CD4-positive, alpha-beta T cell treated with Interferon alpha-2 for 1 hour (primary cell): ENCODE data around the gene TBC1D8.
A peak's percentile ranks its signal among the peaks of the same experiment; 100 is the strongest.
"Not testable (repeated sequence)": the region's sequence is repeated elsewhere in the genome, so short reads cannot be mapped to it uniquely, and the experiment has no call there.

Experiments used
- DNase-seq, 2 donors: peaks; one replicate each; pipeline ENCODE4 v3.0.0-alpha.2; 2020 to 2022

The TBC1D8 gene

DNA sequence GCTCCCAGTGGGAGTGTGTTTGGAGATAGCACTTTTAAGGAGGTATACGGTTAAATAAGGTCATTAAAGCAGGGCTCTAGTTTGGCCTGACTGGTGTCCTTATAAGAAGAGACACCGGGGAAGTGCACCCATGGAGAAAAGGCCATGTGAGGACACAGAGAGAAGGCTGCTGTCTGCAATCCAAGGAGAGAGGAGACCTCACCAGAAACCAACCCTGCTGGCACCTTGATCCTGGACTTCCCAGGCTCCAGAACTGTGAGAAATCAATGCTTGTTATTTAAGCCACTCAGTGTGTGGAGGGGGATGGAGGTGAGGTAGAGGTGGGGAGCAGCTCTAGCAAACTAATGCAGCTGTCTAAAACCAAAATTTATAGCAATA lies 87.1 kb downstream of the TBC1D8 start:
- no peak for DNase-seq

DNA sequence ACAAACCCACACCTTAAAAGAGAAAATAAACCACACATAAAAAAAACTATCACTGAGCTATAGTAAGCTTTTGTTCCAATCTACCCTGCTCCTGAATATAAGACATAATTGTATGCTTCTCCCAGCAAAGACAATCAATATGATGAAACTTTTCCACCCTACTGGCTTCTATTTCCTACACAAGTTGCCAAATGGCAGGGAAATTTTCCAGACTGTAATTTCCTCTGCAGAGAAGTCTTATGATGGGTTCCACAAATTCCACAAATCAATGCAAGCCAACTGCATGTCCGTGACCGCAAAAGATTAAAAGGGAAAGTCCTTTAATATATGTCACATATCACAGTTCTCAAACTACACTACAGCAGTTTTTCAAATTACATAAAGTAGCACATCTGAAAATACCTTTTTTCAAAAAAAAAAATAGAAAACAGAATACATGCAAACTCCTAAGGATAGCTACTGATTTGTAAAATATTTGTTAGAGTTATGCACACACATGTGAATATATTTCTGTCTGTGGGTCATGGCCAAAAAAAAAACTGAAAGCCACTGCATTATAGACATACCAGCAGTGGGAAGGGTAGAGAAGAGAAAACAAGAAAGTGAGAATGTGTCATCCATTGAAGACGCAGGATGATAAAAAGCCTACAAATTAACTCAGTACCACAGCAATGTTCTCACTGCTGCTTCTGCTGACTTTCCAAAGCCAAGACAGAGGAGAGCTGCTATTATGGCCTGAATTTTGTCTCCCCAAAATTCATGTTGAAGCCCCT lies 87.6 kb downstream of the TBC1D8 start:
- no peak for DNase-seq

DNA sequence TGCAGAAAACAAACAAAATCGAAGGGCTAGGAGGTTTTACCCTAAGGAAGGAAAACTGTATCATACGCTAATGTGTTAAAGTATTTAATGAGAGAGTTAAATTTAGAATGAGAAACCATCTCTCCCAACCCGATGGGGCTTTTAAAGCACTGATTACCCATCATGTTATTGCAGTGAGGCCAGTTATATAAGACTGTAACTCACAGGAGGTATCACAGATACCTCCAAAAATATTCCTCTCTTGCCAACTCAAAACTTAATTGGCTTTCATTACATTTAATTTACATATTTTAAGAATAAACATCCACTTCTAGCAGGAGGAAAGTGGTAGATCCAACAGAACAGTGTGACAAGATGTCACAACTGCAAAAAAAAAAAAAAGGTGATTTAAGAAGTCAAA lies 92.8 kb downstream of the TBC1D8 start:
- no peak for DNase-seq

DNA sequence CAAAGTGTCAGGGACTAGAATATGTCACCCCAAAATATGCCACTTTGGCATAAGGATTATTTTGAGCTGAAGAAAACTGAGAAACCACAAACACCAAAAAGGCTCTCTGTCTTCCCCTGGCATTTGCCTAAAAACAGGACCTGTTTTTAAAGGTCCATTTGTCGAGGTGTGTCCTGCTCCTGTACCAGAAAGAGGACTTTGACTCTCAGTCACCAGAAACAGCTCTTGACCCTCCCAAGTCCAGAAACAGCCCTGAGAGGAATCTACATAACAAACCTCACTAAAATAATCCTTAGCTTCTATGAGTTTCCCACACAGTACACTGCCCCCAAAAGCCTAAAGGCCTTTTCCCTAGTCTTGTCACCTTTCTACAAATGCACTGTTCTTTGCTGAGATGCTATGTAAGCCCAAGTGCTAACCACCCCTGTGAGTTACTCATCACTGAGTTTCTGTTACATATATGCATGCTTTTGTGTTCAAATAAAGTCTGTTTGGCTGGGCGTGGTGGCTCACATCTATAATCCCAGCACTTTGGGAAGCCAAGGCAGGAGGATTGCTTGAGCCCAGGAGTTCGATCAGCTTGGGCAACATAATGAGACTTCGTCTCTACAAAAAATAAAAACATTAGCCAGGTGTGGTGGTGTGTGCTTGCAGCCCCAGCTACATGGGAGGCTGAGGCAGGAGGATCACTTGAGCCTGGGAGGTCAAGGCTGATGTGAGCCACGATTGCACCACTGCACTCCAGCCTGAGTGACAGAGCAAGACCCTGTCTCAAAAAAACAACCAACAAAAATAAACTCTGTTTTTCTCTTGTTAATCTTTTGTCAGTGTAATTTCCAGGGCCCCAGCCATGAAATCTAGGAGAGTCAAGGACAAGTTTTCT lies 93.9 kb downstream of the TBC1D8 start:
- no peak for DNase-seq

DNA sequence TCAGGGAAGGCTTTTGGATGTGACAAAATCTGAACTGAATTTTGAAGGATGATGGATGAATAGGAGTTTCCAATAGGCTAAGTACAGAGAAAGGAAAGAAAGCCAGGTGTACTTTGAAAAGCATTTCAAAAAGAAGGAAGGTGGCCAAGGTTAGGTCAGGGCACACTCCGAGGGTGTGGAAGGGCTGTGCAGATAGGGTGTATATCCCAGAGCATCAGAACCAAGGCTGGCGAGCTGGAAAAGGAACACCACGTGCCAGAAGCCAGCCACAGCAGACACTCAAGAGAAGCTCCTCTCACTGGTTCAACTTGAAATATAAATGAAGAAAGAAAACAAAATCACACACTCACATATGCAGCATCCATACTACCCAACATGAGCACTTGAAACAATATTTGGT lies 98.1 kb downstream of the TBC1D8 start:
- DNase-seq, result no peak

DNA sequence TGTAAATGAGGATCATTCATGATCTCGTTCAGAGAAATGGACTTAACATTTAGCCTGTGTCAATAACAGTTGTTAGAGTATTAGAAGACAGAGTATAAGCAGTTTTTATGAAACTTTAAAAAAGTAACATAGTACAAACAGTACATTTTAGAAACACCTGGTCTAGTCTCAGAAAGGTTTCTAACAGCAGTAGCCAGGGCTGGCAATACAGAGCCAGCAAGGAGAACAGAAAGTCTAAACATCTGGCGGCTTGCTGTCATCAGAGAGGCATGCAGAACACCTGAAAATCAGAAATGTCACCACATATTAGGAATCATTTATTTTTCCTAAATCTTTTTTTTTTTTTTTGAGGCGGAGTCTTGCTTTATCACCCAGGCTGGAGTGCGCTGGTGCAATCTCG lies 99.0 kb downstream of the TBC1D8 start:
- no peak for DNase-seq

DNA sequence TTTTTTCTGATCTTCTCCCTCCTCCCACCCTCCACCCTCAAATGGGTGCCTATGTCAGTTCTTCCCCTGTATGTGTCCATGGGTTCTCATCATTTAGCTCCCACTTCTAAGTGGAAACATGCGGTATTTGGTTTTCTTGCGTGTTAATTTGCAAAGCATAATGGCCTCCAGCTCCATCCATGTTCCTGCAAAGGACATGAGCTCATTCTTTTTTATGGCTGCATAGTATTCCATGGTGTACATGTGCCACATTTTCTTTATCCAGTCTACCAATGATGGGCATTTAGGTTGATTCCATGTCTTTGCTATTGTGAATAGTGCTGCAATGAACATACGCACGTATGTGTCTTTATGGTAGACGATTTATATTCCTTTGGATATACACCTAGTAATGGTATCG lies 100.3 kb downstream of the TBC1D8 start:
- DNase-seq, result not testable (repeated sequence)

GRCh38 chr2:101048756-101049155 lies 102.4 kb downstream of the TBC1D8 start:
- no peak for DNase-seq

GRCh38 chr2:101047774-101048173 lies 103.4 kb downstream of the TBC1D8 start:
- DNase-seq, result no peak

- no peak for DNase-seq
Observed at GRCh38 chr2:101047075-101047766, 104.0 kb downstream of the TBC1D8 start.

DNA sequence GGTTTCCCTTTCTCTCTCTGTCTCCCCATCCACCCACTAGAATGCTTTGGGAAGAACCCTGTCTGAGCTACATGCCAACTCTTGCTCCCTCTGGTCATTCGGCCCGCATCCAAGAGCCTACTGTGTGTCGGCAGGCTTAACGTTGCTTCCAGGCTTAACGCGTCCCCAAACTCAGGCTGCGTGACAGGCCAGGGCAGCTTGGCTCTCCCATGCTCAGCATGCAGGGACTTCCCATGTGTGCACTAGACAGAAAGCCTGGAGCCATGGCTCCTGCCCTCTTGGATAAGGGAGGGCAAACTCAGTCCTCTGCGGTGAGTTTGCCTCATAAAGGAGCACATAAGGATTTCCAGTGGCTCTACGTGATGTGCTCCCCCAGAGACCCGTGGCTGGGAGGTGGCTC lies 105.9 kb downstream of the TBC1D8 start:
- DNase-seq, result no peak

DNA sequence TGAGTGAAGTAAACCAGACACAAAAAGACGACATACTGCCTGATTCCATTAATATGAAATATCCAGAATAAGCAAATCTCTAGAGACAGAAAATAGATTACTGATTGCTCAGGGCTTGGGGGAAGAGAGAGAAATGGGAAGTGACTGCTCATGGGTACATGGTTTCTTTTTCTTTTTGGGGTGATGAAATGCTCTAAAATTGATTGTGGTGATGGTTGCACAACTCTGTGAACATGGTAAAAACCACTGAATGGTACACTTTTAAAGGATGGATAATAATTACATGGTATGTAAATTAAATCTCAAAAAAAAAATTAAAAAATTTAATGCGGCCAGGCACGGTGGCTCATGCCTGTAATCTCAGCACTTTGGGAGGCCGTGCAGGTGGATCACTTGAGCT lies 109.8 kb downstream of the TBC1D8 start:
- no peak for DNase-seq

DNA sequence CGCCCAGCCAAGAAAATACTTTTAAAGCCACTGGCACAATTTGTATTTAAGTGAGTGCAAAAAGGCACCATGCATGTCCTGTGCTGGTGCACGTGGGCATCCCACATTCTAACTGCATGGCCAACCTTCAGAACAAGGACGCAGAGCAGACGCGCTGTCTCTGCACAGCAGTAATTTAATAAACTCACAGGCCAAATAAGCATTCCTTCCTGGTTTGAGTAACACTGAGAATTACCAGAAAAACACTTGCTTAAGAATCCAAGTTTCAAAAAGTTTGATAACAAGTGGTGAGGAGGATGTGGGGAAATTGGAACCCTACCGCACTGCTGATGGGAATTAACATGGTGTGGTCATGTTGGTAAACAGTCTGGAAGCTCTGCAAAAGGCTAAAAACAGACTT lies 110.4 kb downstream of the TBC1D8 start:
- no peak for DNase-seq

- DNase-seq, result no peak
Observed at GRCh38 chr2:101040072-101040471, 111.1 kb downstream of the TBC1D8 start.

DNA sequence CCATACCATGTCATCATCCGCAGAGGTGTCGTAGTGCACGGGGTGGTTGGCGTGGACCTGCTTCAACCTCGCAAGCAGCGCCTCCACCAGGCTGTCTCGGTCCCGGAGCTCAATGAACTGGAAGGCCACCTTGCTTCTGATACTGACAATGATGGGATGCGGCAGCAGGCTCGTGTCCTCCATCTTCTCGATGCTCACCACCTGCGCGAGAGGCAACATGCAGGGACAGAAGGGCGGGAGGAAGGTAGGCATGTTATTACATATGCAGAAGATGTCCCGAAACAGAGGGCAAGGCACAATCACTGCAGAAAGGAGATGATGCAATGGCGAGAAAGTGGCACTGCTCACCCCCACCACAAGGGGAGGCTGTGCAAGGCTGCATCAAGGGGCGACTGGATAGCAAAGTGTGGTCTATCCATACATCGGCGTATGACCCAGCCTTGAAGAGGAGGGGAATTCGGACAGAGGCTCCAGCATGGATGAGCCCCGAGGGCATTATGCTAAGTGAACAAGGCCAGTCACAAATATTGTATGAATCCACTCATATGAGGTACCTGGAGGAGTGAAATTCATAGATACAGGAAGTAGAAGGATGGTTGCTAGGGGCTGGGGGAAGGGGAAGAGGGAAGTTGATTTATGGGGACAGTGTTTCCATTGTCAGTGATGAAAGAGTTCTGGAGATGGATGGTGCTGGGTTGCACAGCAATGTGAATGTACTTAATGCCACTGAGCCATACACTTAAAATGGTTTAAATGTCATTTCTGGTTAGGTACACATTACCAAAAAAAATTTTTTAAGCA lies 112.5 kb downstream of the TBC1D8 start:
- DNase-seq, result no peak

GRCh38 chr2:101037161-101037755 lies 113.9 kb downstream of the TBC1D8 start:
- no peak for DNase-seq

GRCh38 chr2:101036562-101036961 lies 114.6 kb downstream of the TBC1D8 start:
- DNase-seq, result peak in 1 of 2 donors; percentile 12

DNA sequence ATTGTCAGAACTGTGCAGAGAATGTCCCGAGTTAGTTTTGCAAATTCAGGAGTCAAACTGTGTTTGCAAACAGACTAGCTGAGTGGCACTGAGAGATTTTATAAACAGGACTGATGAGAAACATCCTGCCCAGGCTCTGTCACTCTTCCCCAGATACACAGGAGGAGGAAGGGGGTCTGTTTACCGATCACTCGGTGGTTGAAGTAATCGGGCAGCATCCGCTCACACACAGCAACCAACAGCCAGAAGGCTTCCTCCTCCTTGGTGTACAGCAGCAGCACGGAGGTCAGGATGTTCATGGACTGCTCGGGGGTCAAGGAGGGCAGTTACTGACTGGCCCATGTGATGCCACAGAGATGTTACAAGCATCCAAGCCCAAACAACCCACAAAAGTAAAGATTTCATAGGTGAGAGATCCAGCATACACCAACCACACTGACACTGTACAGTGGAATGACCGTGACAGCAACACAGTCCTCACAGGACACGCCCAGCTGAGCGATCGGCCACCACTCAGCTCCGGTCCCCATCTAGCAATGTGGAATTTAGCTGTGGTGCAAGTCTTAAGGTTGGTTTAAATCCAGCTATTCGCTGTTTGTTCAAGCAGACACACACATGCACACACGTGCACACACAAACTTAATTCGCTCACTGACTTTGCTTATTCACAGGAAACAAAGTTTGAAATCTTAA lies 119.0 kb downstream of the TBC1D8 start:
- no peak for DNase-seq

- DNase-seq, result no peak
Observed at GRCh38 chr2:101030866-101031554, 120.2 kb downstream of the TBC1D8 start.

DNA sequence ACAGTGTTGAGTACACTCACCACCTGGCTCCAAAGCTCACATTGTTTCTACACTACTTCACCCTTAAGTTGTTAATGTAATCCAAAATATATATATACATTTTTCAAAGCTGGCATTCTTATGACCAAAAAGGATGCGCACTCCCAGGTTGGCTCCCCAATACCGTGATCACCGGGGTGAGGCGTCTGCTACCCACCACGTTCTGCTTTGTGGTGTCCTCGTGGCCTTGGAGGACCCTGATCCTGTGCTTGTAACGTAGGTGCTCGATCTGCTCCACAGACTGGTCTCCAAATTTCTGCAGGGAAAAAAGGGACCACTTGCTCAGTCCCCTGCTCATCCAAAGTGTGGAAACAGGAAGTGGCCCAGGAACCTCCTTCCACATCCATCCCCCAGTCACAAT lies 123.3 kb downstream of the TBC1D8 start:
- no peak for DNase-seq

- no peak for DNase-seq
Observed at GRCh38 chr2:101026923-101027469, 124.2 kb downstream of the TBC1D8 start.
